Subcutaneous adipose tissue (tissue), 4 donors: Measurements from ENCODE around the gene QRFP. TPM values are rescaled to one million over a fixed set of nuclear protein-coding genes. Genes with fewer than 3 reads are reported as not detected.

Experiments
- CTCF ChIP-seq: fragments of 450-650 bp; IDR thresholded peaks from one replicate; pipeline ENCODE4 v1.5.1; 2016; ENCODE audit warnings: low read depth, mild to moderate bottlenecking, control low read depth, antibody characterized with exemption, moderate library complexity
- total RNA-seq, 4 donors: library from RNA; depleted of rRNA; stranded (reverse); fragments of >200 nt; gene quantifications; one replicate each; pipeline ENCODE4 v1.1.0, GENCODE V29; 2016

The QRFP gene
- total RNA-seq, 4 donors from 2014 or later = not detected

DNA sequence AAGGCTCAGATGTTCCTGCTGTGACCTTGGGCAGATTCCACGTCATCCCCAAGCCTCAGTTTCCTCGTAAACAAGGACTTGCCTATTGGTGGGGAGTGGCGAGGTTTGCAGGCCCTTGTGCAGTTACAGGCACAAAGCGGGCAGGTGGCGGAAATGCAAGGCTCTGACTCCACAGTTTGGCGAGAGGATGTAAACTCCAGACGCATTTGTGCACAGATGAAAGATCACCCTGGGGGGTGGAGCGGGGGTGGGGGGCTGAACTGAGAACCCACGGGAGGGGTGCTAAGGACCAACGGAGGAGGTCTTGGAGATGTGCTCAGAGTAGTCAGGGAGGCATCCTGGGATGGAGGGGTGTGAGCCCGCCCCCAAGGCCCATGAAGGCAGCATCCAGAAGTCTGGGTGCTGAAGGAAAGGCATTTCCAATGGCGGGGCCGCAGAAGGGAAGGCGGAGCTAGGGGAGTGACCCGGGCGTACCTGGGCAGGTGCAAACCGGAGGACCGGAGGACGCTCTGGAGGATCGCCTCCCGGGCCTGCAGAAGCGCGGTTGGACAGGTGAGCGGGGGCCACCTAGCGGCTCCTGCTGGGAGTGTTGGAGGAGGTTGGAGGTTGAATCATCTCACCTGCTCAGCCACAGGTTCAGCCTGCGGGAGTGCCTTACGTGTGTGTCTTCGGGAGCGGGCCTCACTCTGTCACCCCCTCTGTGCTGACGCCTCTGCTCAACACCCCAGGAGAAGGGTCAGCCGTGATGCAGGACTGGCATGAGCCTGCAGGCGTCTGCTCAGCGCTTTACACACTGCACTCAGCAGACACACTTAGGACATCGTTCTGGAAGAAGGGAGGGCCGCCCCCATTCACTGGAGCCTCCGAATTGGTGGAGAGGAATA is 44.3 kb upstream of the QRFP start:
- no peak for TF ChIP-seq CTCF

DNA sequence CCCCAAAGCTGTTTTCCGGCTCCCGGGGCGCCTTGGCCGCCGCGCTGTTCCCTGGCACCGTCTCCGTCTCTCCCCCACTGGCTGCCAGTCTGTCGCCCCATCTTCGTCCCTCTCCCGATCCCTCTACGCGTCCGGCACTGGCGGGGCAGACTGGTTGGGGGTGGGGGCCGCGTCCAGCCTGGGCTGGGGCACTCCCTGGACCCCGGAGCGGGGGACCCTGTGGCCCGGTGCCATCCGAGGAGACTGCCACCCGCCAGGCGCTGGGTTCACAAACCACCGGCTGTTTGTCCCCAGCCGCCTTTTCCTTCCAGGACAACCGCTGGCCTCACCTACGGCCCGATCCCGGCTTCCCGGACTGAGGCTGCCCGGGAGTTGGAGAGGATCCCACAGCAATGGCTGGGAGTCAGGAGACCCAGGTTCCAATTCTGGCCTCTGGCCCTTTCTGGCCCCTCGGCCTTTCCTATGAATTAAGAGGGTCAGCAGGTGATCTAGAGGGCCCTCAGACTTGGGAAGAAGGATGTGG is 43.5 kb upstream of the QRFP start:
- TF ChIP-seq CTCF = no peak

DNA sequence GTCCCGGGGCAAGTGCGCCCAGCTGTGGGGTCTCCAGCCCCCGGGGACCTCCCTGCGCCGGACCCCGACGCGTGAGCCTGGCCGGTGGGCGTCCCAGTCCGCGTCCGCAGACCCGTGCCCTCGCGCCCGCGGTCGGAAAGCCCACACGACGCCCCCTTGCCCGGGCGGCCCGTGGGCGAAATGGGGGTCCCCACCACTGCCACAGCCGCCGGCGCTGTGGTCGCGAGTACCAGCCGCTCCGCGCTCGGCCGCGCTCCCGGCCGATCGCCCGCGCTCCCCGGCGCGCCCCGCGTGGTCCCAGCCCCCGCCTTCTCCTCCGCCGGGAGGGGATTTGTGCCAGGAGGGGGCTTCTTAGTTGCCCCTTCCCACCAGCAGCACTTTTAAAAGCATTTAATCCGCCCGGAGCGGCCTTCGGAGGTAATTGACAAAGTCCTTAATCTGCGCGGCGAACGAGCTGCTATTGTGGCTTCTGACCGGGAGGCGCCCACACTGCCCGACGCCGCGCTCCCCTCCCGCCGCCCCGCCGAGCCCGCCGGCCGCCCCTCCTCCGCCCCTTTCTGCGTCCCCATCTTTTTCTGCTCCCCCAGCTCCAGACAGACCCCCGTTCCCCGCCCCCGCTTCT is 42.9 kb upstream of the QRFP start:
- TF ChIP-seq CTCF = no peak

- no peak for TF ChIP-seq CTCF
Observed at GRCh38 chr9:130938652-130939404, 42.2 kb upstream of the QRFP start, which contains the start of gene FIBCD1. Gene FIBCD1 (minus strand): TSS chr9:130939247. CDS start chr9:130938607, 640 bp downstream.

- no peak for TF ChIP-seq CTCF
Observed at GRCh38 chr9:130938184-130938651, 41.6 kb upstream of the QRFP start.

GRCh38 chr9:130937146-130938076 is 40.8 kb upstream of the QRFP start:
- no peak for TF ChIP-seq CTCF
